HG02623 (cell line): Measurements from ENCODE around the gene CALB2.

Experiments
- ATAC-seq: cut with Tn5 transposase; IDR thresholded peaks from one replicate; pipeline ENCODE4 v1.9.1; 2021; ENCODE audit warnings: moderate library complexity; ENCODE audit not compliant: unreplicated experiment

The CALB2 gene

GRCh38 chr16:71384073-71384724 is 25.7 kb downstream of the CALB2 start:
- no peak for ATAC-seq

DNA sequence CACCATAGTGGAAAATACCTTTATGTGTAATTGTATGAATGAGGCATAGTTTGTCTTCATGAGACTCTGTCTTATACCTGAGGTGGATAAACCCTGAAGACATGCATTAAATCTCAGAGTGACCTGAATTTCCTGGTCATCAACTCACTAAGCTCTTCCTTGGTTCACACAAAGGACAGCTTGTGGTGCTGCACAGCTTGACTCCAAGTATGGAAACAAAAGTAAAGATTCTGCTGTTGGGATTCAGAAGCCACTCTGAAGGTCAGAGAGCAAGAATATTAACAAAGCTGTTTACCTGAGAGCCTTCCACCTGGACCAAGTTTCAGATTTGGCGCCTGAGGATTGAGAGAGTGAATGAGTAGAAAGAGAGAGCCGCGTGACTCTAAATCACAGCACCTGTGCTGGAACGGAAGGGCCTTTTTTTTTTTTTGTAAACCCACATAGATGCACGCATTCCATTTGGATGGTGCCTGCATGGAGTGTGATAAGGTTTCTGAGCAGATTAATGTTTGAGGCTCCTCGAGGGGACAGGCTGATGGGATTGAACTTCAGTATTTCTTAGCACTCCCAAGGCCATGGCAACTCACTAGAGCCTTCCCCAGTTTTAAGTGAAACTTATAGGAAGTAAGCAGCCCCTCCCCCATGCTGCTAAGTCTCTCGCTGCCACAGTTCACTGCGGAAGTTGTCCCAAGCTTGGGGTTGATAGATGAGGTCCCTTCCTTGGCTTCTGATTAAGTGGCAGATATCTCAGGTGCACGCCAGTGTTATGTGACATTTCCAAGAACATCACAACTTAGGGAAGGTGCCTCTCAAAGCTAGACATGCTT is 28.7 kb downstream of the CALB2 start:
- no peak for ATAC-seq

DNA sequence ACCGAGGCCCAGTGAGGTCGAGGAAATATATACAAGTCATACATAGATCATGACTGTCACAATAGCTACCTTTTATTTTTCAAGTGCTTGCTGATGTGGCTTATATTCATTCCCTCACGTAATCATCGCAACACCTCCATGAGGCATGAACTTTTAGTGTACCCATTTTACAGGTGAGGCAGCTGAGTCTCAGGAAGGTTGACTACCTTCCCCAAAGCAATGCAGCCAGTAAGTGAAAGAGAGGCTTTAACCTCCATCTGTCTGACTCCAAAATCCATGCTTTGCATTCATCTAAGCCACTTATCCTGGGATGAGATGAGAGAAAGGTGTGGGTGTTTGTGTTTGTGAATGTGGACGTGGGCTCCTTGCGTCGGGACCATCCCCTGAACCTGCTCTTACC is 30.8 kb downstream of the CALB2 start:
- no peak for ATAC-seq

- no peak for ATAC-seq
Measured at GRCh38 chr16:71396594-71396993, 38.1 kb downstream of the CALB2 start.

DNA sequence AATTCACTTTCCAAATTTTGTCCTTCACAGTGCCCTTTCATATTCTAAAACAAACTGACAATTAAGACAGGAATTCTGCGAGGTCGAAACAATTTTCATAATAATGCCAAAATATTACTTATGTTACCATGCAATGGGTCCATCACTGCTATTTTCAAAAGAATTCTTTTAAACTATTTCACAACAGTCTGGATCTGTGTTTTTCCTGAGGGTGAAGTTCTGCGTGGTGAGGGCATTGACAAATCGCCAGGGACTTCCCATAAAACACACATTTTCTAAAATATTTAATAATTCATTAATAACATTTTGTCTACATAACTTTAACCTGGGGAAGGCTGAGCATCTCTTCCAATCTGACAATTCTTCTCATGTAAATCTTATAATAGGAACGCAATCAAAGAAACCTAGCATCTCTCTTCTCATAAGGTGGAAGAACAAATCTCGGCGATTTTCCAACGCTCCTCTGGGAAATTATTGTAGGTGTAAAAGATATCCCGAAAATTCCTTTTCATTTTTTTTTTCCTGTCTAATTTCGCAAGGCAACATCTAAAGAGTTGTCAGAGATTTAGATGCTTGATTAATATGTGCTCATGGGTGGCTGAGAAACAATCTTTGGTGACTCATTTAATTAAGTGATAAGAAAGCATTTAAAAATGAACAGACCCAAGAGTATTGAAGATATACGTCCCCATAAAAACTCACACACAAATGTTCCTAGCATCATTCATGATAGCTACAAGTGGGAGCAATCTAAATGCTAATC is 41.5 kb downstream of the CALB2 start:
- no peak for ATAC-seq

- ATAC-seq, result no peak
Measured at GRCh38 chr16:71402007-71402406, 43.5 kb downstream of the CALB2 start.

- ATAC-seq, result no peak
Measured at GRCh38 chr16:71402674-71403073, 44.2 kb downstream of the CALB2 start.

GRCh38 chr16:71404364-71404763 is 45.8 kb downstream of the CALB2 start:
- ATAC-seq, result no peak

GRCh38 chr16:71406316-71406715 is 47.8 kb downstream of the CALB2 start:
- no peak for ATAC-seq

DNA sequence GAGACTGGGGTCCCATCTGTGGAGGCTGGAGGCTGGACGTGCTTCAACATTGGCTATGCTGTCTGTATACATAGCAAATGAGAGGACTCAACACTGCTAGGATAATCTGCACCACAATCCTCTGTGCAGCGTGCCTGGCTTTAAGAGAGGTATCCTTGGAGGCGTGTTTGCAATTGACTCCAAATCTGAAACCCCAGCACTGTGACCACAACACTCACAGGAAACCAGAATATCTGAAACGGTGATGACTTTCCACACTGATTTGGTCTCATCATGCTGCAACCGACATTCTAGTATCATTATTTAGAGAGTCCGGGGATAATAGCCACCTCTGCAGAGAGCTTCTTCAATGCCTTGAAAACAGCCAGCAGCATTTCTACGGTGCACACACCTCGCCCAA is 48.2 kb downstream of the CALB2 start:
- ATAC-seq, result no peak

- ATAC-seq, result no peak
Measured at GRCh38 chr16:71407731-71408130, 49.2 kb downstream of the CALB2 start.

- no peak for ATAC-seq
Measured at GRCh38 chr16:71408536-71408935, 50.0 kb downstream of the CALB2 start.

DNA sequence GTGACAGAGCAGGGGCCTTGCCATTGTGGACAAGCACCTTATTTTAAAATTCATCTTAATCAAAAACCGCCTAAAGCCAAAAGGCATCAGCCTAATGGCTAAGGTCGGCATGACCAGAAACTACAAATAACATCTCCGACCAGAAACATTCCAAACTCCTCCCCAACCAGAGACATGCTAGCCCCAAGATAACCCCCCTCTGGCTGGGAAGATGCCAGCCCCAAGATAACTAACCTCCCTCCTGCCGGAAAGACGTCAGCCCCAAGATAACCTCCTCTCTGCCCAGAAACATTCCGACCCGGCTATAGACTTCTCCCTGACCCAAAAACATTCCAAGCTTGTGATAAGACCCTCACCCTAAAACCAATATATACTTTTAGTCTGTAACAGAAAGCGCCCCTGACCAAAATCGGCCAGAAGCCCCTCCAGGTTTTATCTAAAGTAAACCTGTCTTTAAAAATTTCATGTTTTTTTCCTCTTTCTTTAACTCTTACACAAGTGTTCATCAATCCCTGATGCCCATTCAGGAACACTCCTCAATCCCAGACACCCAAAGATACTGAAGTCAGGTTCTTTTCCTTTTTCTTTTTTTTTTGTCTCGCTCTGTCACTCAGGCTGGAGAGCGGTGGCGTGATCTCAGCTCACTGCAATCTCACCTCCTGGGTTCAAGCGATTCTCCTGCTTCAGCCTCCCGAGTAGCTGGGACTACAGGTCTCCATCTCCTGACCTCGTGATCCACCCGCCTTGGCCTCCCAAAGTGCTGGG is 50.7 kb downstream of the CALB2 start:
- ATAC-seq, result no peak

GRCh38 chr16:71410146-71410545 is 51.6 kb downstream of the CALB2 start:
- ATAC-seq, result no peak

DNA sequence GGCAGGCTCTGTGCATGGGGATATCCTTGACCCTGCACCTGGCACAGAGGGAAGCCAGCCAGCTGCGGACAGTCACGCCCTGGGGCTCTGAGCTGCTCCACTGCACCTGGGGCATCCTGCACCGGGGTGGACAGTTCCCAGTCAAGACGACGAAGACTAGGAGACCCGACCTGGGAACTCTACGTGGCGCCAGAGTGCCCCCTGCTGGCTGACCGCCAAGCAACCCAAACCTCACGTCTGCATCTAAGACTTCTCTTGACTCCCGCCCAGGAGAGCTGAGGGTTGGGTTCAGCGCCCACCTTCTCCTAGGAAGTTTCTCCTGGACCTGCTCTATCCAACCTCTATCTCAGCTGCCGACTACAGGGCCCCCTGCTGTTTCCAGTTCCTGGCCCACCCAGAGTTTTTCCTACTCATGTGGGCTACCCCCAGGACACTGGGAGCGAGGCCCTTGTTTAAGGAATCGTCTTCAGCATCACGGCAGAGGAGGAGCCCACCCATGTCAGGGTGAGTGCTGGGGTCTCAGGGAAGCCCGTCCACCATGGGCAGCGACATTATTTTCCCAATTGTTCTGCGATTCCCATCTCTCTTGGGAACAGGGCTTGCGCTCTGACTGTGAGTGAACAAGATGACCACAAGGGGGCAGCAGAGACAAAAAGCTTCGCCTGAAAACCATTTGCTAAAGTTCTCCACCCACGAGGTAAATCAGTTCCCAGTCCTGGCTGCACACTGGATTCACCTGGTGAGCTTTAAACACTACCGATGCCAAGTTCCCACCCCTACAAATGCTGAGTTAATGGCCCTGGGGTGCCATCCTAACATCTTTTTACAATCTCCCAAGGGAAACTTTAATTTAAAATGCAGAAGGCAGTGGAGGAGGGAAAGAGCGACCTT is 54.0 kb downstream of the CALB2 start:
- no peak for ATAC-seq

DNA sequence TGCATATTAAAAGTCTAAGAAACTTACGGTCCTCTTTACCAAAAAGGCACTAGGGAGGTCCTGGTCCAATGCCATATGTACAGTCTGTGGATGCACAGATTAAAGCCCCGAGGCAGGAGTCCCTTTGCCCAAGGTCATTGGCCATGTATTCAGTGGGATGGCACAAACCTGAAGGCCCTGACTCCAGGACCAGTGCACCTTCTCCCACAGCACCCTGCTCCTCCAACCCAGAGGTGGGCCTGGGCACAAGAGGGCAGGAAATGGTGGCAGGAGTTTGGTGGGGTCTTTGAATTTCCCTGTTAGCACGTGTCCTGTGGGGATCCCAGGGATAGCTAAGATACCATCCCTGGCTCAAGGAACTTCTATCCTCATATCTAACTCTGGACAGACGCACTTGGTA is 54.8 kb downstream of the CALB2 start:
- ATAC-seq, result no peak

DNA sequence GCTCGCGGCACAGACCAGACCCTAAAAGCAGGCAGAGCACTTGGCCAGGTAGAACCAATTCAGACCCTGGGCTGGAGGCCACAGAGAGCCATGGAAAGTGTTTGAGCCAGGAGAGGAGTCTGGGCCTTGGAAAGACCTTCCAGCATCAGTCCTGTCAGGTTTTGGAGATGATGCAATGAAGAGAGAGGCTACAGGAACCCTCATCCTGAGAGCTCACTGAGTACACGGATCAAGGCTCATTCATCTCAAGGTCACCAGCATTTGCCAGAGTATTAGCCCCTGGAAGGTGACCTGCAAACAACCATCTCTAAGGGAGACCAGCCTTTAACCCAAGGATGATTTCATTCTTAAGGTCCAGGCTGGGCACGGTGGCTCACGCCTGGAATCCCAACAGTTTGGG is 55.5 kb downstream of the CALB2 start:
- no peak for ATAC-seq

GRCh38 chr16:71421911-71422310 is 63.4 kb downstream of the CALB2 start:
- no peak for ATAC-seq

DNA sequence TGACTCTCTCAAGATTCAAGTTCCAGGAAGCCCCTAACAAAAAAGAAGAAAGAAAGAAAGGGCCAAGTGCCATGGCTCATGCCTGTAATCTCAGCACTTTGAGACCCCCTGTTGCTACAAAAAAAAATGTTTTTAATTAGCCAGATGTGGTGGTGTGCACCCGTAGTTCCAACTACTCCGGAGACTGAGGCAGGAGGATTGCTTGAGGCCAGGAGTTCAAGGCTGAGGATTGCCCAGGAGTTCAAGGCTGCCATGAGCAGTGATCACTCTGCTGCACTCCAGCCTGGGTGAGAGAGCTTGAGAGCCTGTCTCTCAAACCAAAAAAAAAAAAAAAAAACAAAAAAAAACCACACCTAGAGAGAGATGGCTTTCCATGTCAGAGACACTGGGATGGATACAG is 64.5 kb downstream of the CALB2 start:
- no peak for ATAC-seq

- no peak for ATAC-seq
Measured at GRCh38 chr16:71423865-71424264, 65.3 kb downstream of the CALB2 start.
